ENCODE data around the gene SYT6. TPM values are rescaled to one million over a fixed set of nuclear protein-coding genes. Genes with fewer than 3 reads are reported as not detected.

Gene SYT6
- total RNA-seq, 1 experiment from 2014 or later, result not detected

GRCh38 chr1:114043548-114043947 lies 110.1 kb downstream of the SYT6 start:
- ATAC-seq (no peak), DNase-seq (ENCODE audit: low read depth, low spot score) (no peak)
- ChIA-PET POLR2A (no interaction called here), CTCF (no interaction called here)
- H3K27ac ChIP-seq (ENCODE audit: low read length), result no peak overlapping the region
- in situ Hi-C loops (cut with HindIII; ENCODE audit: low pct_unique_long_range_greater_than_20kb, low sequenced_read_pairs) (no loop called here), intact Hi-C loops (cut with micrococcal nuclease; ENCODE audit: unreplicated experiment) (no loop called here)
- TF ChIP-seq POLR2AphosphoS5 (IDR thresholded peaks at IDR 0.05; ENCODE audit: low read depth, low read length), result no peak
- TF ChIP-seq, protein P1, sequence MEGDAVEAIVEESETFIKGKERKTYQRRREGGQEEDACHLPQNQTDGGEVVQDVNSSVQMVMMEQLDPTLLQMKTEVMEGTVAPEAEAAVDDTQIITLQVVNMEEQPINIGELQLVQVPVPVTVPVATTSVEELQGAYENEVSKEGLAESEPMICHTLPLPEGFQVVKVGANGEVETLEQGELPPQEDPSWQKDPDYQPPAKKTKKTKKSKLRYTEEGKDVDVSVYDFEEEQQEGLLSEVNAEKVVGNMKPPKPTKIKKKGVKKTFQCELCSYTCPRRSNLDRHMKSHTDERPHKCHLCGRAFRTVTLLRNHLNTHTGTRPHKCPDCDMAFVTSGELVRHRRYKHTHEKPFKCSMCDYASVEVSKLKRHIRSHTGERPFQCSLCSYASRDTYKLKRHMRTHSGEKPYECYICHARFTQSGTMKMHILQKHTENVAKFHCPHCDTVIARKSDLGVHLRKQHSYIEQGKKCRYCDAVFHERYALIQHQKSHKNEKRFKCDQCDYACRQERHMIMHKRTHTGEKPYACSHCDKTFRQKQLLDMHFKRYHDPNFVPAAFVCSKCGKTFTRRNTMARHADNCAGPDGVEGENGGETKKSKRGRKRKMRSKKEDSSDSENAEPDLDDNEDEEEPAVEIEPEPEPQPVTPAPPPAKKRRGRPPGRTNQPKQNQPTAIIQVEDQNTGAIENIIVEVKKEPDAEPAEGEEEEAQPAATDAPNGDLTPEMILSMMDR (IDR thresholded peaks at IDR 0.05), result no peak
- no peak for TF ChIP-seq SIN3A (IDR thresholded peaks at IDR 0.05; ENCODE audit: borderline replicate concordance, insufficient read depth, low read depth, low read length)
- no peak for TF ChIP-seq REST (IDR thresholded peaks at IDR 0.05; ENCODE audit: insufficient read depth in 1 of 2, low read depth in 2 of 2, low read length in 1 of 2)
- TF ChIP-seq TCF7L2 (IDR thresholded peaks at IDR 0.05; ENCODE audit: low read depth, low read length), result no peak
- H3K4me1 ChIP-seq (ENCODE audit: control insufficient read depth, insufficient read depth, low read length), result no peaks in the 10 kb centered on the region
- no peaks in the 10 kb centered on the region for H3K9me3 ChIP-seq (ENCODE audit: control insufficient read depth, insufficient read depth, low read depth, low read length)
- no peaks in the 10 kb centered on the region for H3K27me3 ChIP-seq (ENCODE audit: control insufficient read depth, insufficient read depth, low read length)
- no peaks in the 10 kb centered on the region for H3K36me3 ChIP-seq (ENCODE audit: control insufficient read depth, insufficient read depth, low read length)
- H3K4me3 ChIP-seq (ENCODE audit: low read depth in 2 of 2, low read length in 2 of 2), result no peak overlapping the region
- BruUV-seq (replicated peaks), result no TSS peak

DNA sequence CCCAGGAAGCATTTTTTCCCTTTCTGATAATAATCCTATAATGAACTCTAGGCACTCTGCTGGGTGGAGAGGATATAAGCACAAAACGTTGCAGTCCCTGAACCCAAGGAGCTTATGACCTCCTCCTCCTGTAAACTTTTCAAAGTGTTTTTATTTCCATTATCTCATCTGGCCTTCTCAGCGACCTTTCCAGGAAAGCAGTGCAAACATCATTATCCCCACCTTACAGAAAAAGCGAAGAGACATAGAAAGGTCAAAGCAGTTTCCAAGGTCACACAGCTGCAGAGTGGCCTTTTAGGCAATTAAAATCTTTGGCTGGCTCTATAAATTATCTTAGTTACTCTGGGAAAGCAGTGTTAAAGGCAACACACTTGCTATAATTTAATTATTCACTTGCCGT lies 110.6 kb downstream of the SYT6 start:
- Histone ChIP-seq H3K9me3 (ENCODE audit: control insufficient read depth, insufficient read depth, low read depth, low read length) (no peaks in the 10 kb centered on the region), H3K27ac (ENCODE audit: low read length) (no peak overlapping the region), H3K36me3 (ENCODE audit: control insufficient read depth, insufficient read depth, low read length) (no peaks in the 10 kb centered on the region), H3K27me3 (ENCODE audit: control insufficient read depth, insufficient read depth, low read length) (no peaks in the 10 kb centered on the region), H3K4me3 (ENCODE audit: low read depth in 2 of 2, low read length in 2 of 2) (no peak overlapping the region), H3K4me1 (ENCODE audit: control insufficient read depth, insufficient read depth, low read length) (no peaks in the 10 kb centered on the region)
- no peak for TF ChIP-seq SIN3A (IDR thresholded peaks at IDR 0.05; ENCODE audit: borderline replicate concordance, insufficient read depth, low read depth, low read length)
- no peak for TF ChIP-seq POLR2AphosphoS5 (IDR thresholded peaks at IDR 0.05; ENCODE audit: low read depth, low read length)
- TF ChIP-seq TCF7L2 (IDR thresholded peaks at IDR 0.05; ENCODE audit: low read depth, low read length), result no peak
- TF ChIP-seq, protein P1 (IDR thresholded peaks at IDR 0.05), result no peak
- no peak for TF ChIP-seq REST (IDR thresholded peaks at IDR 0.05; ENCODE audit: insufficient read depth in 1 of 2, low read depth in 2 of 2, low read length in 1 of 2)
- no peak for ATAC-seq
- POLR2A ChIA-PET, result no interaction called here
- no peak for DNase-seq (ENCODE audit: low read depth, low spot score)
- in situ Hi-C loops (cut with HindIII; ENCODE audit: low pct_unique_long_range_greater_than_20kb, low sequenced_read_pairs) (no loop called here), intact Hi-C loops (cut with micrococcal nuclease; ENCODE audit: unreplicated experiment) (no loop called here)
- BruUV-seq (replicated peaks), result no TSS peak
- CTCF ChIA-PET, result no interaction called here

Measured in Panc1 (cell line).